GM19035 (cell line): ENCODE measurements around the gene FAM200B.

Source experiments
- ATAC-seq: cut with Tn5 transposase; IDR thresholded peaks from one replicate; pipeline ENCODE4 v1.9.1; 2021; ENCODE audit not compliant: unreplicated experiment

FAM200B gene

DNA sequence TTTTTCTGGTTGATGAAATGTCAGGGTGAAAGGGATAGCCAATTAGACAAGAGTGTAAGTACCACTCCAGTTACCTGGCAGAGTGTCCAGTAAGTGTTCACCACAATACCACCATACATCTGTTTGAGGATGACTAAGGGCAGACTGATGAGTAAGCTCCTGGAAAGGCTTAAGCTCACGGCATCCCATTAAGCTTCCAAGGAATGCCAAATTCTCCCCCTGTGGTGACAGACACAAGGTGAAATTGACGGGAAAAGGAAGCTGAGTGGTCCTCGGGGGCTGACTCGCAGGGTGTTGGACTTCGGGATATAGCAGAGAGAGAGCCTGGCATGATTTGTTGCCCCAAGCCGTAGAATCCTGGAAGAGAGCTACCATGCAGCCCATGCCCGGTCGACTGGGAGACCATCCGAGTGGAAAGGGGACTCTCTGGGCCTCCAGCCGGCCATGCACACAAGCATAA lies 13.6 kb downstream of the FAM200B start:
- no peak for ATAC-seq

DNA sequence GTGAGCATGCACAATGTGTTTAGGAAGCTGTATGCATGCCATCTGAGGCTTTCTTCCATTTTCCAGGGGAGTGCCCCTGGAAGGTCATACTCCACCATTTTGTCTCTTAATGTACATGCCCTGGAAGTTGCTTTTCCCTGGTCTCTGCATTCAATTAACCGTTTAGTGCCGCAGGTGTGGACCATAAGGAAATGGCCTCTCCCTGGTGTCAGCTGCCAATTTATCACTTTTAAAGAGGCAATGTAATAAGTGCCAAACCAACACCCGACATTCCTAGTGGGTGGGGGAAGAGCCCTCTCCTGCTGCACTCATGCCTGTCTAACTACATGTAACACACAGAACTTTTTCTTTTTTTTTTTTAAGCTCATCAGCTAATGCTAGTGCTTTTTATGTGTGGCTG lies 14.1 kb downstream of the FAM200B start:
- no peak for ATAC-seq

- ATAC-seq: no peak
These were observed 15.2 kb downstream of the FAM200B start for GRCh38 chr4:15696866-15697265.

DNA sequence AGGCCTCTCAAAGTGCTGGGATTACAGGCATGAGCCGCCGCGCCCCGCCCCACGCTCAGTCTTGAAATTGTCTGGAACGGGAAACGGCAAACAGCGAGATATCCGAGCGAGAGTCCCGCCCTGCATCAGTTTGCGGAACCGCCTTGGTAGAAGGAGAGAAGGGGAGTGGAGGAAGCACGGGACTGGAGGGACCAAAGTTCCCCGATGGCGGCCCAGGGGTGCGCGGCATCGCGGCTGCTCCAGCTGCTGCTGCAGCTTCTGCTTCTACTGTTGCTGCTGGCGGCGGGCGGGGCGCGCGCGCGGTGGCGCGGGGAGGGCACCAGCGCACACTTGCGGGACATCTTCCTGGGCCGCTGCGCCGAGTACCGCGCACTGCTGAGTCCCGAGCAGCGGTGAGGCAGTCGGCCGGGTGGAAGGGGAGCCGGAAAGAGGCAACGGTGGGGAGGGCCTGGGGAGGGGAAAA lies 21.3 kb downstream of the FAM200B start, which contains the start of gene BST1:
TSS of gene BST1 (plus strand) at position 125 of the 463 bp plus-strand sequence. CDS start at position 205, 80 bp downstream.
- ATAC-seq: peak; percentile 64

DNA sequence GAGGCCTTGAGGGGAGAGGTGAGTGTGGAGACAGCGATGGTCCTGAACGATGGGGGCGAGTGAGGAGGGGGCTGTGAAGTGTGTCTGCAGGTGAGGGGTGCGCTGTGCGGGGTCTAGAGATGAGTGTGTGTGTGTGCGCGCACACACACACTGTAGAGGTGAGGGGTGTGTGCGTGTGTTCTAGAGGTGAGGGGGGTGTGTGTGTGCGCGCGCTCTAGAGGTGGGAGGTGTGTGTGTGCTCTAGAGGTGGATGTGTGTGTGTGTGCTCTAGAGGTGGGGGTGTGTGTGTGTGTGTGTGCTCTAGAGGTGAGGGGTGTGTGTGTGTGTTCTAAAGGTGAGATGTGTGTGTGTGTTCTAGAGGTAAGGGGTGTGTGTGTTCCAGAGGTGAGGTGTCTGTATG lies 21.8 kb downstream of the FAM200B start:
- no peak for ATAC-seq

DNA sequence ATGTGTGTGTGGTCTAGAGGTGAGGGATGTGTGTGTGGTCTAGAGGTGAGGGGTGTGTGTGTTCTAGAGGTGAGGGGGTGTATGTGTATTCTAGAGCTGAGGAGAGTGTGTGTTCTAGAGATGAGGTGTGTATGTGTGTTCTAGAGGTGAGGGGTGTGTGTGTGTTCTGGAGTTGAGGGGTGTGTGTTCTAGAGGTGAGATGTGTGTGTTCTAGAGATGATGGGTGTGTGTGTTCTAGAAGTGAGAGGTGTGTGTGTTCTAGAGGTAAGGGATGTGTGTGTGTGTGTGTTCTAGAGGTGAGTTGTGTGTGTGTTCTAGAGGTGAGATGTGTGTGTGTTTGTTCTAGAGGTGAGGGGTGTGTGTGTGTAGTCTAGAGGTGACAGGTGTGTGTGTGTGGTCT lies 22.5 kb downstream of the FAM200B start:
- ATAC-seq: no peak

DNA sequence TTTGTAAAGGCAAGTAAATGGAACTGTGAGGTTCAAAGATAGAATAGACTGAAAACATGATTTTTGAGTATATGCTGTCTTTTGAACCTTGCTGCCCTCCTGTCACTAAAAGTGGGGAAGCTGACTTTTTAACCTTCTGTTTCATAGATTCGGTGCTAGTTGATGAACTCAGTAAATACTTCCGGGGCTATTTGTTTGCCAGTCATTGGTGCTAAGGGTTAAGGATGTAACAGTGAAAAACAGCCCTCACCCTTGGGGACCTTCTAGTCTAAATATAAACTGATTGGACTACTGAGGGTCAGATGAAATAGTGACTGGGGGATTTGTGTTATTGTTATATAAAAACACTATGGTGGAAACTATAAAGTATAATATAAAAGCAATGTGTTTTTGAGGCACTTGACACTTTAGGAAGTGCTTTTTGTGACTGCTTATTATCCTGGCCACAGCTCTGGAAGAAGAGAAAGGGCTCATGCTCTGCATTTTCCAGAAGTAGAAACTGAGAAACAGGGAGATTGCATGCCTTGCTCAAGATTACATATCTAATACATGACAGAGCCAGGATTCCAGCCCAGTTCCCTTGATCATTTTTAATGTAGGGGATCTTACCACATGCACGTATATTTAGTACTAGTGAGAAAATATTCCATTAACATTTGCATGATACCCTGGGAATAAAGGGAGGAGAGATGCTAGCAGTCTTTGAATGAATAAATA lies 25.2 kb downstream of the FAM200B start:
- ATAC-seq: no peak

GRCh38 chr4:15707363-15707715 lies 25.7 kb downstream of the FAM200B start:
- no peak for ATAC-seq

DNA sequence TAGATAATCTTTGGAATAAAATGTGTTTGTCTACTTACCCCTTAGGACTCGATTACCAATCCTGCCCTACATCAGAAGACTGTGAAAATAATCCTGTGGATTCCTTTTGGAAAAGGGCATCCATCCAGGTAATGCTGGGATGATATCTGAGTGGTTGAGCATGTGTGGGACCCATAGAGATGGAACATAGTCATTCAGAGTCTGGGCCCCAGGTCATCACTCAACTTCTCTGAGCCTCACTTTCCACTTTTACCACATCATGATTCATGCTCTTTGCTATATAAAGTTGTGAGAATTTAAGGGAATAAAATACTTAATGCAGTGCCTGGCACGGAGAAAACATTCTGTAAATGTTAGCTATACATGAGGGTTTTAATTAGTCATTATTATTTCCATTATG lies 30.1 kb downstream of the FAM200B start:
- ATAC-seq: no peak

- ATAC-seq: no peak
These were observed 30.6 kb downstream of the FAM200B start for GRCh38 chr4:15712214-15712613.

GRCh38 chr4:15714141-15714540 lies 32.5 kb downstream of the FAM200B start:
- no peak for ATAC-seq

DNA sequence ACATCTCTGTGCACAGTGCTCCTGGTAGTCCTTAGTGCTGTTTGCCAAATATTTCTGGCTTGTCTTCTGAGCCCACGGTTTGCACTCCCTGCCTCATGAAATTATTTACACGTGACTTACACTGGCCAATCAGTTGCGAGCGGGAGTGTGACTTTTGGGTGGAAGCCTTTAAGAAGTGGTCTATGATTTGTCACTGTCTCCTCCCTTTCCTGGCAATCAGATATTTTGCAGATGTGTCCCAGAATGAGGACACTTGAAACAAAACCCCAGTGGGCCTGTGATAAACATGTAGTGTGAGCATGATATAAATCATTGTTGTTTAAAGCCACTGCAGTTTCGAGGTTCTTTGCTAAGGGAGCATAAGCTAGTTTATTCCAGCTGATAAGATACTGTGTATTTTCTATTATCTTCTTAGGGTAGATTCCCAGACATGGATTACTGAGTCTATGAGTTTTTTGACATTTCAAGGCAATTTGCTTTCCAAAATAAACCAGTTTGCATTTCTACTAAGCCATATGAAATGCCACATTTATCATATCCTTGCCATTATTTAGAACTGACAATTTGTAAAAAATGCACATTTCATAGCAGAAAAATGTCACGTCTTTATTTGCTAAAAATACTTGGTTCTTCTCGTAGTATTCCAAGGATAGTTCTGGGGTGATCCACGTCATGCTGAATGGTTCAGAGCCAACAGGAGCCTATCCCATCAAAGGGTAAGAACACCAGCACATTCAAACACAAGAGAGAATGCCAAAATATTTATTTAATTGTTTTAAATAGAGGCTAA lies 33.2 kb downstream of the FAM200B start:
- ATAC-seq: no peak

DNA sequence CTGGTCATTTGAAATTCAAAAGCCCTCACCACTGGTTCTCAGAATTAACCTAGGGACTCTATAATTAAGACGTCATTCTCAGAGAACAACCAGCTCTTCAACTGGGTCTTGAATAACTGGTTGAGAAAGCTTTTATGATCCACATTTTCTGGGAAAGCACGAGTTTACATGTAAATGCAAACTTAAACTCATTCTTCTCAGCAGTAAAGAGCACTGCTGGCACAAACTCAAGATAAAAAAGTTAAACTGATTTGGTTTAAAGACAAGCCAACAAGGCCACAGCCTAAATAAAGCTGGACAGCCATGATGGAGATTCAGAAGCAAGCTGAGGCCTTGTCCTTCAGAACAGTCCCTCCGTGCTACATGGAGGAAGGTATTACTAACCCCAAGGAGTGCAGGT lies 34.5 kb downstream of the FAM200B start:
- no peak for ATAC-seq

DNA sequence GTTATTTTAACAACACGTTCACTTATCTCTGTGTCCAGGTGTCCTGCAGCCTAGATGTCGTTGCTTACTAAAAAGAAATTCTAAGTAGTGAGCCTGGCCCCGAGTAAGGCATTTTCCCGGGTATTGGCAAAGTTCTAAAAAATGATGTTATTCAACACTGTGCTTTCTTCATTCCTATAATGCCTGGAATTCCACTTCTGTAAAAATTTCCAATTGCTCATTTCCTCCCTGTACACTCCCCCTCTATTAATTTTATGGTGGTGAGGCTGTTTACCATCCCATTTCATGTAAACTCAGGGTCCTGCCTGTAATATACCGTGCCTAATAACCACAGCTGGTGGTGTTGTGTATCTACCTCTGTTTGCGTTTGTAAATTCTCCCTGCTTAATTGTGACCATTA lies 35.5 kb downstream of the FAM200B start:
- ATAC-seq: no peak

DNA sequence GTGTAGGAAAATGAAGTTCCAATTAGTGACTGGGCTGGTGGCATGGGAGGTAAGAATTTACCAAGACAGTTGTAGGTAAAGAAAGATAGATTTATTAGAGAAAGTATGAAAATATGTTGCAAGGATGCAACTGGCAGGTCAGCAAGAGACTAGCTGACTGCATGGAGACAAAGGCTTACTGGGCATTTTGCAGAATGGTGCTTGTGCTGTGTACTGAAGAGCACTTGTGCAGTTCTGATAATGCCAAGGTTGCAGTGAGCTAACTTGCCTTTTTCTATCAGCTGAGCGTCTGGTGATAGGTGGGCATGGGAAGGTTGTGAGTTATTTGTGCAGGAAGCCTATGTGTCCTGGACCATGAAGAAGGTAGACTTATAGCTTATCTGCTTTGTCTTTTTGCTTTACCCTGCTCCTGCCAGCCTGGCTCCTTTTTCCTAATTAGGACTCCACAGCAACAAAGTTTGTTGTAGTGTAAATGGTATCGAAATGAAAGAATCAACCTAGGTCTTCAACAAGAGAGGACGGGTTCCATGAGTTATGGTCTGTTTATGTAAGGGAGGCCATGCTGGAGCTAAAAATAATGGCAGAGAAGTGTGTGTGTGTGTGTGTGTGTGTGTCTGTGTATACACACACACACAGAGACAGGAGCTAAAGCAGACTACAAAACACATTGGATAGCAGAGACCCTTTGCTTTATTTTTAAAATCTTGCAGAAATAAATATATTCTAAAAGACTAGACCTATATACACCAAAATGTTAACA lies 36.2 kb downstream of the FAM200B start:
- ATAC-seq: no peak

DNA sequence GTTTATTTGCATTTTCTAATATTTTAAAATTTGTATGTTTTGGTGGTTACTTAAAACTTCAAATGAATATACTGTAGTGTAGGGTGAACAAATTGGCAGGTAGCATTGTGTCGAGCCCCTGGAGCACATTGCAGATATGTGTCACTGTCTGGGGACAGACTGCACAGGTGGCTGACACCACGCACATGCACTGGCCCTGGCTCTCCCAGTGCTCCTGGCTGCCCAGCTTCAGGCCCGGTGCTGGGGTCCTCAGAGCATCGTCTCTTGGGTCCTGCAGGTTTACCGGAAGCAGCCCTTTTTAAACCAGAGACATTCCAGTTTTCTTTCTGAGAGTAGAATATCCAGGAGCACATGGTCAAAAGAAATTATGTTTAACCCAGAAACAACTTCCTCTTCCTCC lies 36.8 kb downstream of the FAM200B start:
- no peak for ATAC-seq

GRCh38 chr4:15718959-15719358 lies 37.3 kb downstream of the FAM200B start:
- no peak for ATAC-seq

DNA sequence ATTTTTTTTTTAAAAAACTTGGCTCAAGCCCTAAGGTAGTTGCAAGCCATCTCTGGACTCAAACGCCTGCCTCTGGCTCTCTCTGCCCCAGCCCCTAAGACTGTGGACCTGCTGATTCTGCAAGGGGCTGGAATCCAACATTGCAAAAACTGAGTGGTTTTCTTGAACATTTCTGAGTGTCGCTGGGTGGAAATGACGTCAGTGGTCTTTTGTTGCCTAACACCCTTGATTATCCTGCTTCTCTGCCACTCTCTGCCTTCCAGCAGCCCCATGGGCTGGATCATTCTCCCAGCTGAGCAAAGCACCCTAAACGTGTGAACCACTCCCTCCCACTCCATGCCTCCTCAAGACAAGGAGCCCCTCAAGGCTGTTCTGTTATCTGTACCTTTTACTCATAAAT lies 37.9 kb downstream of the FAM200B start:
- no peak for ATAC-seq

DNA sequence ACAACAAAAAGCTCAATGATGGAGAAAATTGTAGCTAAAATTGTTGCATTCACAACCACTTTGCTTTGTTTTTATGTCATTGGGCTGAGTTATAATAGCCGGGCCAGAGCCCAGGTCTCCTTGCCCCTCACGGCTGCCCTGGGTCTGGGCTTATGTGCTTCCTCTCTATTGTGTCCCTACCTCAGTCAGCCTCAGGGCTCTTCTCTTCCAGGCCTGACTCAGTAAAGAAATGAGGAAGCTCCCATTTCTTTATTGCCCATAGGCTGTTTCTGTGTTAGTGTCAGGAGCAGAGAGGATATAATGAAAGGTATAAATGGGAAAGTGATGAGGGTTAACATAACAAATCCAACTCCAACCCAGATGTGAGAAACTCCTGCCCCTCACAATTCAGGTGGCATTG lies 39.2 kb downstream of the FAM200B start:
- ATAC-seq: no peak

GRCh38 chr4:15725608-15726007 lies 44.0 kb downstream of the FAM200B start:
- ATAC-seq: no peak

DNA sequence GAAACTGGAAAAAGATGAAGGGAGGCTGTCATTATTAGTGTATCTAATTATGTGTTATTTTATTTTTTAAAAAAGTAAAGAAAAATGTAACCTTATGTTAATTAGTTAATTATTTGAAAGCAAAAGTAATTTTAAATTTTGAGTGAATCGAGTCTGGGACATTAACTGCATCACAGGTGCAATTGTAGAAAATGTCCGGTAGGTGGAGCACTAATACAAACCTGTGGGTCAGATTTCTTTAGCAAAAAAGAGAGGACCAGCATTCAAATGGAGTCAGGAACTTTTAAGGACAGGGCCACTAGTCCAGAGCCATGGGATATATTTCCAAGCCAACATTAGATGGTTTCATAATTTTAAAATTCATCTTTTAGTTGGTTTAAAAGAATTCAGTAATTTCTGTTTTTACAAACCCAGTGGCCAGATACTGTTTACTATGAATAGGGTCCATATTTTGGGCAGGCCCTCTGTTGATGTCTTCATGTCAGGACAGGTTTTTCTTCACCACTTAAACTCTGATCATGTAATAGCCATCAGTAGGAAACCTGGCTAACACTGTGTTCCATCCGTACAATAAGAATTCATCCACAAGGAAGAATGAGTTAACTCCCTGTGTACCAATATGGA lies 48.4 kb downstream of the FAM200B start:
- ATAC-seq: no peak
